ENCODE measurements around the gene ITGB4. TPM values are rescaled to one million over a fixed set of nuclear protein-coding genes. Genes with fewer than 3 reads are reported as not detected.

ITGB4 gene
- polyA plus RNA-seq, 3 donors: 0.09 to 0.82 TPM; not detected in 1

DNA sequence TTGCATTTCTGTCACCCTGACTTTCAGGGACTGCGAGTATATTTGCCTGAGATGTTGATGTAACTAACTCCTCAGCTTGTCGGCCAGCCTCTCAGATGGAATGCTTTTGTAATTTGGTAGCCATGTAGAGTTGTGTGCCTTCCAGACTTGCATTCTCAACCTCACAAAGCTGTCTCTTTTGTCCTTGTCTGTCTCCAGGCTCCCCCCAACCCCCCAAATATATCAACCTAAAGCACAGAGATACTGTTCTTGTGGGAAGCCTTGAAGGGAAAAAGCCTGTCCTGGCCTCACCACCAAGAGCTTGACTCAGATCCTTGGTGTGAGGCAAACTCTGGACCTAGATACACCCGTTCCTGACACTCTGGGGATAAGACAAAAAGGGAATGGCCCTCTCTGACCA is 35.8 kb upstream of the ITGB4 start:
- no peak overlapping the region for H3K9ac ChIP-seq (ENCODE audit: insufficient read depth, low read length, poor library complexity, severe bottlenecking)
- TF ChIP-seq CTCF (IDR thresholded peaks at IDR 0.05): no peak
- no peak overlapping the region for H3K4me2 ChIP-seq (replicated peaks; ENCODE audit: extremely low read depth, low read length, poor library complexity, severe bottlenecking)
- H3K4me1 ChIP-seq (ENCODE audit: control insufficient read depth in 1 of 2, insufficient read depth in 2 of 2, low read length in 2 of 2): peaks cover 46 to 49% of the 10 kb centered on the region in 2 donors
- Mint-ChIP-seq H3K36me3 (peaks cover 20 to 44% of the 10 kb centered on the region in 2 donors), H3K27me3 (ENCODE audit: low read depth in 3 of 3) (no peaks in the 10 kb centered on the region), H3K4me3 (no peak overlapping the region), H3K9me3 (no peaks in the 10 kb centered on the region), H3K4me1 (peaks cover 62% of the 10 kb centered on the region), H3K27ac (peak overlapping the region in 6 of 7 donors; percentile 10 to 99 (median 74))
- no peak for DNase-seq
- no peak overlapping the region for H3K4me3 ChIP-seq (replicated peaks in 1 of 3; ENCODE audit: low read depth in 2 of 3, low read length in 3 of 3)
- H3K36me3 ChIP-seq (replicated peaks in 1 of 2; ENCODE audit: control insufficient read depth in 1 of 2, insufficient read depth in 2 of 2, low read length in 2 of 2): peaks cover 15 to 27% of the 10 kb centered on the region in 2 donors
- no CpG with 5 or more reads among the region's 3 CpGs for WGBS (ENCODE audit: insufficient coverage)
- intact Hi-C loops (cut with micrococcal nuclease): no loop called here
- H2AFZ ChIP-seq (ENCODE audit: insufficient read depth, low read depth, low read length, poor library complexity, severe bottlenecking): no peak overlapping the region
- peaks cover 36% of the 10 kb centered on the region for H4K20me1 ChIP-seq (ENCODE audit: insufficient read depth, low read length)
- H3K9me3 ChIP-seq (replicated peaks in 1 of 2; ENCODE audit: control insufficient read depth in 1 of 2, insufficient read depth in 1 of 2, low read length in 2 of 2): no peaks in the 10 kb centered on the region
- peaks cover 80% of the 10 kb centered on the region for H3K79me2 ChIP-seq (ENCODE audit: insufficient read depth, low read length)
- peak overlapping the region in 1 of 2 donors; percentile 98 for H3K27ac ChIP-seq (ENCODE audit: low read depth in 1 of 2, low read length in 2 of 2)
- H3K27me3 ChIP-seq (ENCODE audit: control insufficient read depth in 2 of 2, insufficient read depth in 2 of 2, low read length in 2 of 2): no peaks in the 10 kb centered on the region

- H3K79me2 ChIP-seq (ENCODE audit: insufficient read depth, low read length): peaks cover 88% of the 10 kb centered on the region
- no peak for TF ChIP-seq CTCF (IDR thresholded peaks at IDR 0.05)
- peak overlapping the region; percentile 43 for H2AFZ ChIP-seq (ENCODE audit: insufficient read depth, low read depth, low read length, poor library complexity, severe bottlenecking)
These were observed 32.9 kb upstream of the ITGB4 start for GRCh38 chr17:75688209-75688825.

More at GRCh38 chr17:75688209-75688825, 32.9 kb upstream of the ITGB4 start:
- peaks cover 38 to 60% of the 10 kb centered on the region in 2 donors for H3K36me3 Mint-ChIP-seq
- Histone ChIP-seq H3K9ac (ENCODE audit: insufficient read depth, low read length, poor library complexity, severe bottlenecking) (peak overlapping the region; percentile 71), H3K4me1 (ENCODE audit: control insufficient read depth in 1 of 2, insufficient read depth in 2 of 2, low read length in 2 of 2) (peaks cover 53 to 61% of the 10 kb centered on the region in 2 donors), H3K4me2 (replicated peaks; ENCODE audit: extremely low read depth, low read length, poor library complexity, severe bottlenecking) (peak overlapping the region; percentile 65), H3K36me3 (replicated peaks in 1 of 2; ENCODE audit: control insufficient read depth in 1 of 2, insufficient read depth in 2 of 2, low read length in 2 of 2) (peaks cover 29 to 43% of the 10 kb centered on the region in 2 donors), H4K20me1 (ENCODE audit: insufficient read depth, low read length) (peaks cover 41% of the 10 kb centered on the region), H3K4me3 (replicated peaks in 1 of 3; ENCODE audit: low read depth in 2 of 3, low read length in 3 of 3) (peak overlapping the region in 1 of 3 experiments; percentile 62), H3K27me3 (ENCODE audit: control insufficient read depth in 2 of 2, insufficient read depth in 2 of 2, low read length in 2 of 2) (no peaks in the 10 kb centered on the region), H3K27ac (ENCODE audit: low read depth in 1 of 2, low read length in 2 of 2) (peak overlapping the region; percentile 86 to 98), H3K9me3 (replicated peaks in 1 of 2; ENCODE audit: control insufficient read depth in 1 of 2, insufficient read depth in 1 of 2, low read length in 2 of 2) (no peaks in the 10 kb centered on the region)
- H3K27ac Mint-ChIP-seq: peak overlapping the region; percentile 96 to 99 (median 98)
- H3K4me3 Mint-ChIP-seq: peak overlapping the region; percentile 67 to 70
- WGBS (ENCODE audit: insufficient coverage): 11% methylated on average over 5 of the region's 11 CpGs
- peaks cover 73% of the 10 kb centered on the region for H3K4me1 Mint-ChIP-seq
- H3K27me3 Mint-ChIP-seq (ENCODE audit: low read depth in 3 of 3): no peaks in the 10 kb centered on the region
- H3K9me3 Mint-ChIP-seq: no peaks in the 10 kb centered on the region
- DNase-seq: peak; percentile 73 to 85 (median 83)
- intact Hi-C loops (cut with micrococcal nuclease): no loop called here

Data from CD14-positive monocyte (primary cell).